Measurements from ENCODE around the gene TMEM150B.

Gene TMEM150B

DNA sequence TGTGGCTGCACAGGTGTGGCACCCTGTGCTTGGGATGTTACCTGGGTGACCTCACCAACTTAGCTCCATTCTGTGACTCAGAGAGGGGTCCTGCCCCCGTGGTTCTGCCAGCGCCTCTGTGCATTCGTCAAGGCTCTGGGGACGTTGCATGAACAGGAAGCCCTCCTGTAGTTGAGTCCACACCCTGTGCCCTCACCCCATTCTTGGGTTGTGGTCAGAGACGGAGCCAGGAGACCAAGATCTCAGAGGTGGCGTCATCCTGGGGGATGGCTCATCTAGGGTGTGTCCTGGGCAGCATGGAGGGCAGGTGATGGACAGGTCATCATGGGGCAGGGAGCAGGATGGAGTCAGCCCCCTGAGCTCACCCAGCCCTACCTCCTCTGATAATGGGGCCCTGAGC is 26.9 kb upstream of the TMEM150B start:
- TF ChIP-seq, protein P1, sequence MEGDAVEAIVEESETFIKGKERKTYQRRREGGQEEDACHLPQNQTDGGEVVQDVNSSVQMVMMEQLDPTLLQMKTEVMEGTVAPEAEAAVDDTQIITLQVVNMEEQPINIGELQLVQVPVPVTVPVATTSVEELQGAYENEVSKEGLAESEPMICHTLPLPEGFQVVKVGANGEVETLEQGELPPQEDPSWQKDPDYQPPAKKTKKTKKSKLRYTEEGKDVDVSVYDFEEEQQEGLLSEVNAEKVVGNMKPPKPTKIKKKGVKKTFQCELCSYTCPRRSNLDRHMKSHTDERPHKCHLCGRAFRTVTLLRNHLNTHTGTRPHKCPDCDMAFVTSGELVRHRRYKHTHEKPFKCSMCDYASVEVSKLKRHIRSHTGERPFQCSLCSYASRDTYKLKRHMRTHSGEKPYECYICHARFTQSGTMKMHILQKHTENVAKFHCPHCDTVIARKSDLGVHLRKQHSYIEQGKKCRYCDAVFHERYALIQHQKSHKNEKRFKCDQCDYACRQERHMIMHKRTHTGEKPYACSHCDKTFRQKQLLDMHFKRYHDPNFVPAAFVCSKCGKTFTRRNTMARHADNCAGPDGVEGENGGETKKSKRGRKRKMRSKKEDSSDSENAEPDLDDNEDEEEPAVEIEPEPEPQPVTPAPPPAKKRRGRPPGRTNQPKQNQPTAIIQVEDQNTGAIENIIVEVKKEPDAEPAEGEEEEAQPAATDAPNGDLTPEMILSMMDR (IDR thresholded peaks at IDR 0.05; ENCODE audit: borderline replicate concordance, extremely low read depth, low read length, poor library complexity, severe bottlenecking), result no peak
- TF ChIP-seq EZH2 (IDR thresholded peaks at IDR 0.05; ENCODE audit: borderline replicate concordance, low read depth, low read length, severe bottlenecking), result no peak
- no peak overlapping the region for H2AFZ ChIP-seq (ENCODE audit: low read depth, low read length)
- DNase-seq (no peak), ATAC-seq (ENCODE audit: insufficient read depth, low read depth) (peak; percentile 12; the same call in 1 of the 3 replicates)
- no peak overlapping the region for H3K27ac ChIP-seq (ENCODE audit: low read length)
- H3K36me3 ChIP-seq (ENCODE audit: insufficient read depth, low read length), result peaks cover 14% of the 10 kb centered on the region
- H3K4me2 ChIP-seq (ENCODE audit: insufficient read depth, low read length), result no peak overlapping the region
- peaks cover 3% of the 10 kb centered on the region; the same call in 1 of the 2 replicates for H4K20me1 ChIP-seq (ENCODE audit: insufficient read depth, low read length)
- H3K9me3 ChIP-seq (ENCODE audit: insufficient read depth, low read length, severe bottlenecking), result no peaks in the 10 kb centered on the region
- H3K9ac ChIP-seq (ENCODE audit: low read depth, low read length), result no peak overlapping the region
- no peaks in the 10 kb centered on the region for H3K79me2 ChIP-seq (ENCODE audit: insufficient read depth, low read length)
- H3K4me1 ChIP-seq (ENCODE audit: insufficient read depth, low read length), result no peaks in the 10 kb centered on the region
- no peaks in the 10 kb centered on the region for H3K27me3 ChIP-seq (ENCODE audit: insufficient read depth, low read length, poor library complexity)
- no peak overlapping the region for H3K4me3 ChIP-seq (ENCODE audit: low read depth in 1 of 2, low read length in 2 of 2)

DNA sequence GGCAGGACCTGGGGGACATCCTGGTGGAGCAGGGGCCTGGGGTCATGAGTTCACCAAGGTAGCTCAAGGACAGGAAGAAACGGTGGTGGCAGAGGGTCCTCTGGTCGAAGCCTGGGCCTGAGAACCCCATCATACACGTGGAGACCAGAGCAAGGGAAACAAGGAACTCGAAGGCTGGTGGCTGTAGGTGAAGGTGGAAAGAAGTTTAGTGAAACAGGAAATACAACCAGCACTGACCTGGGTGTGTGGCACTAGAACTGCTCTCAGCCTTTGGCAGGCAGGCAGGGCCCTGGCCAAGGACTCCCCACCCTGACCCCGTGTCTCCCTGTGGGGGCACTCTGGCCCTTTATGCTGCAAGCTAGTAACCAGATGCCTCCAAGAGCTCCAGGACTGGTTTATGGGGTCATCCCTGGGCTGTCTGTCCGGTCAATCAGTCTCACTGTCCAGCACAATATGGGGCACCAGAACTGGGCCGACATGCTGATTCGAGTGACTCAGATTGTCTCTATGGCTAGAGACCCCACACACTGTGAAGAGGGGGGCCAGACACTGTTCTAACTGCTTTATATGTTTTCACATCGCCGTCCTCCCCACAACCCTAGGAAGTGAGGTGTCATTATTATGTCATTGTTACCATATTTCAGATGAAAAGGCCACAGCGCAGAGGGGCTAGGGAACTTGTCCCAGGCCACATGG is 25.6 kb upstream of the TMEM150B start:
- no peak for ATAC-seq (ENCODE audit: insufficient read depth, low read depth)
- no peaks in the 10 kb centered on the region for H3K27me3 ChIP-seq (ENCODE audit: insufficient read depth, low read length, poor library complexity)
- no peaks in the 10 kb centered on the region for H3K79me2 ChIP-seq (ENCODE audit: insufficient read depth, low read length)

DNA sequence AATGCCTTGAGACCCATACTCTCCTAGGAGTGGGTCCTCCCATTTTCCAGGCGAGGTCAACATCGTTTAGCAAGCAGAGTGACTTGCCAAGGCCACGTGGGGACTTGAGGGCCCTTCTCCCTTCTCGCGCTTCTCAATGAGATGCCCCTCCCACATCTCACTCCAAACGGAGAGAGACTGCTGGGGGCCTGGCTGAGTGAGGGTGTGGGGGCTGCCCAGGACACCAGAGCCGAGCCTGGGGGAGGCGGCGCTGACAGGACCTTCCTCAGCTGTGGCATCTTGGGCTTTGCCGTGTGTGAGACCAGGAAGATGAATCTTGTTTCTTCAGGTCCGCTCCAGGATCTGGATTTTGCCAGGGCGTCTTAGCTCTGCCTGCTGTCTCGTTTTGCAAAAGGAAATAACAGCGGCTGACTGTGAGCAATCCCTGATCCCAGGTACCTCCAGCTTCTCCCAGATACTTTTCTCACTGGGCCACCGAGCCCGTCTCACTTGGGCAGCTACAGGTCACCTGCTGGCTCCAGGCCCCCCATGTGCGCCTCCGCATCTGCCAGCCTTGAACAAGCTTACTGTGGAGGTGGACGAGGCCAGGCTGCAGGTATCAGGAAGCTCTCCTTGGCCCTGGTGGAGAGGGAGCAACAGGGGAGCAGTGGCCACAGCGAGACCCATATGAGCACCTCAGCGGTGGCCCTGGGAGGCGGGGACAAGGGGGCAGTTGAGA is 23.3 kb upstream of the TMEM150B start:
- H4K20me1 ChIP-seq (ENCODE audit: insufficient read depth, low read length), result peaks cover 24% of the 10 kb centered on the region
- H3K27ac ChIP-seq (ENCODE audit: low read length), result no peak overlapping the region
- H3K27me3 ChIP-seq (ENCODE audit: insufficient read depth, low read length, poor library complexity), result no peaks in the 10 kb centered on the region
- H3K36me3 ChIP-seq (ENCODE audit: insufficient read depth, low read length), result peaks cover 46% of the 10 kb centered on the region
- H3K4me1 ChIP-seq (ENCODE audit: insufficient read depth, low read length), result no peaks in the 10 kb centered on the region
- H2AFZ ChIP-seq (ENCODE audit: low read depth, low read length), result no peak overlapping the region
- no peak overlapping the region for H3K9ac ChIP-seq (ENCODE audit: low read depth, low read length)
- no peak overlapping the region for H3K4me3 ChIP-seq (ENCODE audit: low read depth in 1 of 2, low read length in 2 of 2)
- TF ChIP-seq, protein P1 (IDR thresholded peaks at IDR 0.05; ENCODE audit: borderline replicate concordance, extremely low read depth, low read length, poor library complexity, severe bottlenecking), result no peak
- no peak for TF ChIP-seq EZH2 (IDR thresholded peaks at IDR 0.05; ENCODE audit: borderline replicate concordance, low read depth, low read length, severe bottlenecking)
- H3K9me3 ChIP-seq (ENCODE audit: insufficient read depth, low read length, severe bottlenecking), result no peaks in the 10 kb centered on the region
- ATAC-seq (ENCODE audit: insufficient read depth, low read depth), result no peak
- no peak for DNase-seq
- peaks cover 3% of the 10 kb centered on the region for H3K79me2 ChIP-seq (ENCODE audit: insufficient read depth, low read length)
- H3K4me2 ChIP-seq (ENCODE audit: insufficient read depth, low read length), result no peak overlapping the region

More for the DNA sequence above, 25.6 kb upstream of the TMEM150B start:
- H3K9ac ChIP-seq (ENCODE audit: low read depth, low read length), result no peak overlapping the region
- no peaks in the 10 kb centered on the region for H3K4me1 ChIP-seq (ENCODE audit: insufficient read depth, low read length)
- no peak overlapping the region for H3K4me3 ChIP-seq (ENCODE audit: low read depth in 1 of 2, low read length in 2 of 2)
- no peak for TF ChIP-seq EZH2 (IDR thresholded peaks at IDR 0.05; ENCODE audit: borderline replicate concordance, low read depth, low read length, severe bottlenecking)
- H3K36me3 ChIP-seq (ENCODE audit: insufficient read depth, low read length), result peaks cover 26% of the 10 kb centered on the region
- H3K4me2 ChIP-seq (ENCODE audit: insufficient read depth, low read length), result no peak overlapping the region
- DNase-seq, result no peak
- H3K27ac ChIP-seq (ENCODE audit: low read length), result no peak overlapping the region
- no peaks in the 10 kb centered on the region for H3K9me3 ChIP-seq (ENCODE audit: insufficient read depth, low read length, severe bottlenecking)
- H2AFZ ChIP-seq (ENCODE audit: low read depth, low read length), result no peak overlapping the region
- peaks cover 8% of the 10 kb centered on the region for H4K20me1 ChIP-seq (ENCODE audit: insufficient read depth, low read length)

DNA sequence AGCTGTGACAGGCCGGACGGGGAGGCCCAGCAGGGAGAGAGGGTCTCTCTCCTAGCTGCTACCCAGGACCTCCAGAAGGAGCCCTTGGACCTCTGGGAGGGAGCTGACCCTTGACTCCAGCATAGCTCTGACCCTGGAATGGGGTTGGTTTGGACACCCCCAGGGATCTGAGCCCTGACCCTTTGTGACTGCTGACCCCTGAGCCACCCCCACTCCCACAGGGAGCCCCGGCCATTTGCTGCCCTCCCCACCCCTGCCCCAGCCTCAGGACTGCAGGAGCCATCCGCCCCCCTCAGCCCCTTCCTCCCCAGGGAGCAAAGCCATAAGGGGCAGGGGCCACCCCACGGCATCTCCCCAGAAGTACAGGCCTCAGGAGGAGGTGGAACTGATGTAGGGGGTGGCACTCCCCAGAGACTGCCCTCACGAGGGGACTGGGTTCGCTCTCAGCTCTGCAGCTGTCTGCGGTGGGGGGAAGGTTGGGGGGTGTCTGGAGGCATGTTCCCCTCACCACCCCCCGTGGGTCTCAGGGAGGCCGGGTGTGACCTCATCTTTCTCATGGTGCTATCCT is 22.4 kb upstream of the TMEM150B start:
- no peak for TF ChIP-seq EZH2 (IDR thresholded peaks at IDR 0.05; ENCODE audit: borderline replicate concordance, low read depth, low read length, severe bottlenecking)
- TF ChIP-seq, protein P1 (IDR thresholded peaks at IDR 0.05; ENCODE audit: borderline replicate concordance, extremely low read depth, low read length, poor library complexity, severe bottlenecking), result no peak
- no peak for ATAC-seq (ENCODE audit: insufficient read depth, low read depth)
- peaks cover 32% of the 10 kb centered on the region for H4K20me1 ChIP-seq (ENCODE audit: insufficient read depth, low read length)
- peaks cover 3% of the 10 kb centered on the region for H3K4me1 ChIP-seq (ENCODE audit: insufficient read depth, low read length)
- H3K4me3 ChIP-seq (ENCODE audit: low read depth in 1 of 2, low read length in 2 of 2), result no peak overlapping the region
- peaks cover 56% of the 10 kb centered on the region for H3K36me3 ChIP-seq (ENCODE audit: insufficient read depth, low read length)
- H3K9me3 ChIP-seq (ENCODE audit: insufficient read depth, low read length, severe bottlenecking), result no peaks in the 10 kb centered on the region
- H3K79me2 ChIP-seq (ENCODE audit: insufficient read depth, low read length), result peaks cover 5% of the 10 kb centered on the region
- H3K27ac ChIP-seq (ENCODE audit: low read length), result no peak overlapping the region
- no peak overlapping the region for H3K9ac ChIP-seq (ENCODE audit: low read depth, low read length)
- H2AFZ ChIP-seq (ENCODE audit: low read depth, low read length), result no peak overlapping the region
- H3K4me2 ChIP-seq (ENCODE audit: insufficient read depth, low read length), result no peak overlapping the region
- no peaks in the 10 kb centered on the region for H3K27me3 ChIP-seq (ENCODE audit: insufficient read depth, low read length, poor library complexity)
- no peak for DNase-seq

Data from DND-41 (cell line).